Endothelial cell (in vitro differentiated cells): ENCODE results near the gene MEPE. TPM values are rescaled to one million over a fixed set of nuclear protein-coding genes. Genes with fewer than 3 reads are reported as not detected.

Experiments used
- DNase-seq: peaks from one replicate; pipeline ENCODE4 v3.0.0; 2021; ENCODE audit warnings: low spot score
- H3K27ac Mint-ChIP-seq: one replicate; pipeline ENCODE4 v1.8.0; 2021; ENCODE audit warnings: mixed read lengths, inconsistent platforms; ENCODE audit not compliant: unreplicated experiment
- H3K27me3 Mint-ChIP-seq: one replicate; pipeline ENCODE4 v1.8.0; 2021; ENCODE audit warnings: mild to moderate bottlenecking, moderate library complexity, mixed read lengths, inconsistent platforms; ENCODE audit not compliant: unreplicated experiment
- H3K36me3 Mint-ChIP-seq: one replicate; pipeline ENCODE4 v1.8.0; 2021; ENCODE audit warnings: mild to moderate bottlenecking, low read depth, mixed read lengths, inconsistent platforms; ENCODE audit not compliant: unreplicated experiment
- H3K4me1 Mint-ChIP-seq: one replicate; pipeline ENCODE4 v1.8.0; 2021; ENCODE audit warnings: mild to moderate bottlenecking, mixed read lengths, inconsistent platforms; ENCODE audit not compliant: unreplicated experiment
- H3K4me3 Mint-ChIP-seq: one replicate; pipeline ENCODE4 v1.8.0; 2021; ENCODE audit warnings: mild to moderate bottlenecking, mixed read lengths, inconsistent platforms; ENCODE audit not compliant: unreplicated experiment
- H3K9me3 Mint-ChIP-seq: one replicate; pipeline ENCODE4 v1.8.0; 2021; ENCODE audit warnings: mixed read lengths, inconsistent platforms; ENCODE audit not compliant: unreplicated experiment
- CTCF ChIP-seq: fragments of 200-600 bp; sonication (generic); IDR thresholded peaks from one replicate; pipeline ENCODE4 v1.5.0; 2021; ENCODE audit warnings: antibody characterized with exemption; ENCODE audit not compliant: unreplicated experiment
- total RNA-seq: library from RNA; stranded (reverse); fragmentation: NEBNext Ultra II Directional; extraction: Animal tissue kit (Norgen Biotek cat#: 25700); gene quantifications from one replicate; pipeline ENCODE4 v1.2.1, GENCODE V29; 2021; ENCODE audit not compliant: unreplicated experiment

MEPE gene
- total RNA-seq, 1 donor from 2014 or later, result not detected

- no peak for TF ChIP-seq CTCF
- H3K36me3 Mint-ChIP-seq, result no peaks in the 10 kb centered on the region
- no peaks in the 10 kb centered on the region for H3K4me1 Mint-ChIP-seq
- H3K4me3 Mint-ChIP-seq, result no peak overlapping the region
- H3K27ac Mint-ChIP-seq, result no peak overlapping the region
- peaks cover 2% of the 10 kb centered on the region for H3K27me3 Mint-ChIP-seq
- no peak for DNase-seq
- no peaks in the 10 kb centered on the region for H3K9me3 Mint-ChIP-seq
Measured at GRCh38 chr4:87802858-87803257, 29.9 kb upstream of the MEPE start.

- no peaks in the 10 kb centered on the region for H3K9me3 Mint-ChIP-seq
- H3K36me3 Mint-ChIP-seq, result no peaks in the 10 kb centered on the region
- no peak for DNase-seq
- H3K27ac Mint-ChIP-seq, result no peak overlapping the region
- no peak overlapping the region for H3K4me3 Mint-ChIP-seq
- TF ChIP-seq CTCF, result no peak
- peaks cover 2% of the 10 kb centered on the region for H3K27me3 Mint-ChIP-seq
- H3K4me1 Mint-ChIP-seq, result no peaks in the 10 kb centered on the region
Measured at GRCh38 chr4:87803421-87803820, 29.3 kb upstream of the MEPE start.

- H3K4me3 Mint-ChIP-seq, result no peak overlapping the region
Measured at GRCh38 chr4:87804871-87805270, 27.9 kb upstream of the MEPE start.

DNA sequence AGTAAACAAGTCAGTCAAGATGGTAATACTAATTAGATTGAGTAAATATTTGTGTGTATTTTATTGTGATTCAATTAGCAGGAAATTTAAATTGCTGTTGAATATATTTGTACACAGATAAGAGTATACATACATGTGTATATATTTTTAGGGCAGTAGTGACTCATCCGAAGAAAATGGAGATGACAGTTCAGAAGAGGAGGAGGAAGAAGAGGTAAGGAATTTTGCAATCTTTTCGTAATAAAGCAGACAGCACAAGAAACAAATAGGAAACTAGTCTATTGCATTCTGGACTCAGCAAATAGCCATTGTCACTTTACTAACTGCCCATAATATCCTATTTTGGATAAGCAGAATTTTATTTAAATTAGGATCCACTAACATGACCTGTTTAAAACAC, 26.8 kb upstream of the MEPE start:
- no peak for DNase-seq
- Mint-ChIP-seq H3K36me3 (no peaks in the 10 kb centered on the region), H3K4me3 (no peak overlapping the region), H3K27me3 (peaks cover 2% of the 10 kb centered on the region), H3K4me1 (no peaks in the 10 kb centered on the region), H3K9me3 (no peaks in the 10 kb centered on the region), H3K27ac (no peak overlapping the region)
- no peak for TF ChIP-seq CTCF

More at GRCh38 chr4:87804871-87805270, 27.9 kb upstream of the MEPE start:
- no peak for TF ChIP-seq CTCF
- Mint-ChIP-seq H3K9me3 (no peaks in the 10 kb centered on the region), H3K36me3 (no peaks in the 10 kb centered on the region), H3K27me3 (peaks cover 2% of the 10 kb centered on the region), H3K4me1 (no peaks in the 10 kb centered on the region), H3K27ac (no peak overlapping the region)
- no peak for DNase-seq

DNA sequence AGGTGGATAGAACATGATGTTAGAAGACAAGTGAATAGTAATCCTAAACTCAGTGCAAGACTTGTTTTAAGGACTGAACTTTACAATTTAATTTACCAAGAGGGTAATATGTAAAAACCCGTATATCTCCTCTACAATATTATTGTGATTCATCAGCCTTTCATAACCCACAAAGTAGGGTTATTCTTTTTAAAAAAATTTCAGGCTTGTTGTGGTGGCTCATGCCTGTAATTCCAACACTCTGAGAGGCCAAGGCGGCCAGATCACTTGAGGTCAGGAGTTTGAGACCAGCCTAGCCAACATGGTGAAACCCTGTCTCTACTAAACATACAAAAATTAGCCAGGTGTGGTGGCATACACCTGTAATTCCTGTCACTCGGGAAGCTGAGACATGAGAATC, 26.2 kb upstream of the MEPE start:
- TF ChIP-seq CTCF, result no peak
- no peak overlapping the region for H3K4me3 Mint-ChIP-seq
- H3K4me1 Mint-ChIP-seq, result no peaks in the 10 kb centered on the region
- no peaks in the 10 kb centered on the region for H3K36me3 Mint-ChIP-seq
- H3K27ac Mint-ChIP-seq, result no peak overlapping the region
- no peak for DNase-seq
- H3K9me3 Mint-ChIP-seq, result no peaks in the 10 kb centered on the region
- H3K27me3 Mint-ChIP-seq, result no peaks in the 10 kb centered on the region
